Measurements from ENCODE around the gene TNFSF9. TPM values are rescaled to one million over a fixed set of nuclear protein-coding genes. Genes with fewer than 3 reads are reported as not detected.

The TNFSF9 gene, protein sequence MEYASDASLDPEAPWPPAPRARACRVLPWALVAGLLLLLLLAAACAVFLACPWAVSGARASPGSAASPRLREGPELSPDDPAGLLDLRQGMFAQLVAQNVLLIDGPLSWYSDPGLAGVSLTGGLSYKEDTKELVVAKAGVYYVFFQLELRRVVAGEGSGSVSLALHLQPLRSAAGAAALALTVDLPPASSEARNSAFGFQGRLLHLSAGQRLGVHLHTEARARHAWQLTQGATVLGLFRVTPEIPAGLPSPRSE
- 1.3 TPM for polyA plus RNA-seq (2013, experiment 1 of 2; ENCODE audit: insufficient read length)
- 1.4 TPM for polyA plus RNA-seq (2013, experiment 2 of 2; ENCODE audit: insufficient read length)

DNA sequence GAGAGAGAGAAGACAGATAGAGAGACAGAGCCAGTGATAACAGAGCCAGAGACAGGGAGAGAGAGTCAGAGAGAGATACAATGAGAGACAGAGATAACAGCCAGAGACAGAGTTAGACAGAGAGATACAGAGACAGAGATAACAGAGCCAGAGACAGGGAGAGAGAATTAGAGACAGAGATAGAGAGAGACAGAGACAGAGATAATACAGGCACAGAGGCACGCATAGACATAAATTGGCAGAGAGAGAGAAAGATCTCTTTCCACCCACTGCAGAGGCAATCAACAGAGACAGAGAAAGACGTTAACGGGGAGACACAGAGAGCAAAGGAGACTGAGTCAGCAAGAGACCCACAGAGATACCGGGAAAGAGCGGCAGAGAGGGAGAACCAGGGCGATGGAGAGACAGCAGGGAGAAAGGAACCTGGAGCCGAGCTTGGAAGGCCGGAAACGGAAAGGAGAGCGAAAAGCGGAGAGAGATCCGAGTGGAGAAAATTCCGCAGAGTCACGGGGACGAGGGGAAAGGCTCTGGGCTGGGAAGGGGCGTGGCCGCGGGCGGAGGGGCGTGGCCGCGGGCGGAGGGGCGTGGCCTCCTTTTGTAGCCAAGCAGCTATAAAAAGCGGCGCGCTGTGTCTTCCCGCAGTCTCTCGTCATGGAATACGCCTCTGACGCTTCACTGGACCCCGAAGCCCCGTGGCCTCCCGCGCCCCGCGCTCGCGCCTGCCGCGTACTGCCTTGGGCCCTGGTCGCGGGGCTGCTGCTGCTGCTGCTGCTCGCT lies at the start of gene TNFSF9:
TSS of gene TNFSF9 (plus strand) at position 641 of the 777 bp plus-strand sequence. CDS start at position 652, 11 bp downstream.
- DNase-seq = peak; percentile 87

DNA sequence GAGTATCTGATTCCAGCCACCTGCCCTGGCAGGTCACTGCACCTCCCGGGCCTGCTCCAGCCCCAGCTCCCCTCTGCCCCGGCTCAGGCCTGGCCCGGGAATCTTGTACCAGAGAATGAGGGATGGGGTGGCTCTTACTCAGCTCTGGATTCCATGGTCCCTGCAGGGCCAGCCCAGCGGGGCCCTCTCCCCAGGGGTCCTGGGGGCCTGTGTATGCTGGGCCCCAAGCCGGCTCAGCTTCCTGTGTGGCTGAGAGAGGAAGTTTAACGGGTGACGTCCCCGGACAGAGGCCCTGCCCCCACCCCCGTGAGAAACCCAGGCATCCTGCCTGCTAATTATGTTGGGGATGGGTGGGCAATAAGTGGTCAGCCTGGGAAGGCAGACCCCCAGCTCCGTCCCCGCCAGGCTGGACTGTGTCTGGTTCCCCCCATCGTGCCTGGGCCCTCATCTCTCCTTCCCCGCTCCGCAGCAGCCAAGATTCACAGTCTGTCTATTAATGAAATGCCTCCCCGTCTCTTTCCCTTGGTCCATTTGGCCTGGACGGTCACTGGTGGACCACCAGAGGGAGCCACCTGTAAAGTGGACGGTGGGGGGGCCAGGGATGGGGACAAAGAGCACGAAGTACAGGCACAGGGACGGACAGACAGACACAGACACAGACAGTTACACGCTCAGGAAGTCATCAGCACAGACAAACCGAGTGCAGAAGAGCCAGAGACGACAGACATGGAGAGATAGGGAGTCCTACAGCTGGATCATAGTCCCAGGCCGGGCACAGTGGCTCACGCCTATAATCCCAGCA lies 49.1 kb upstream of the TNFSF9 start, which contains the start of gene DENND1C:
TSS of gene DENND1C (minus strand) at position 247 of the 802 bp plus-strand sequence. CDS start at position 155, 92 bp downstream.
- DNase-seq = no peak

DNA sequence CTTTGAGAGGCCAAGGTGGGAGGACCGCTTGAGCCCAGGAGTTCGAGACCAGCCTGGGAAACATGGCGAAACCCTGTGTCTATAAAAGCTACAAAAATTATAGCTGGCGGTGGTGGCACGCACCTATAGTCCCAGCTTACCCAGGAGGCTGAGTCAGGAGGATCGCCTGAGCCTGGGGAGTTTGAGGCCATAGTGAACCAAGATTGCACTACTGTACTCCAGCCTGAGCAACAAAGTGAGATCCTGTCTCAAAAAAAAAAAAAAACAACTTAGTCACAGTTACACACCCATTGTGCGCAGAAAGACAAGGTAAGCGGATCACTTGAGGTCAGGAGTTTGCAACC lies 48.5 kb upstream of the TNFSF9 start:
- DNase-seq = no peak

DNA sequence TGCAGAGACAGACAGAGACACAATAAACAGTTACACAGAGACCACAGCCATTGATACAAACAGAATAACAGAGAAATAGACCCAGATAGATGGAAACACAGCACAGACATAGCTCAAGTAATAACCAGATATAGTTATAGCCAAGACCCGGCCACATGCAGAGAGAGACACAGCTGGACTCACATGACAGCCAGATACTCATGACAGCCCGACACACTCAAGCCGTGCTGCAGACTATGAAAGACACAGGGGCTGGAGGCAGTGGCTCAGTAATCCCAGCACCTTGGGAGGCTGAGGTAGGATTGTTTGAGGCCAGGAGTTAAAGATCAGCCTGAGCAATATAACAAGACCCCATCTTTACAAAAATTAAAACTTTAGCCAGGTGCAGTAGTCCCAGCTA lies 47.6 kb upstream of the TNFSF9 start:
- no peak for DNase-seq

DNA sequence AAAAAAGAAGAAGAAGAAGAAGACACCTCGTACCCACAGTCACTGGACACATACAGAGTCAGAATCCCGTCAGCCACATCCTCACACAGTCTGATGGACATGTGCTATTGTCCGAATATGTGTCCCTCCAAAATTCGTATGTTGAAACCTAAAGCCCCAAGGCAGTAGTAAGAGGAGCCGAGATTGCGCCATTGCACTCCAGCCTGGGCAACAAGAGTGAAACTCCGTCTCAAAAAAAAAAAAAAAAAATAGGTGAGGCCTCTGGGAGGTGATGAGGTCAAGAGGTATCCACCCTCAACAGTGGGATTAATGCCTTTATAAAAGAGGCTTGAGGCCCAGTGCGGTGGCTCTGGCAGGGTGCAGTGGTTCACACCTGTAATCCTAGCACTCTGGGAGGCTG lies 46.6 kb upstream of the TNFSF9 start:
- no peak for DNase-seq

DNA sequence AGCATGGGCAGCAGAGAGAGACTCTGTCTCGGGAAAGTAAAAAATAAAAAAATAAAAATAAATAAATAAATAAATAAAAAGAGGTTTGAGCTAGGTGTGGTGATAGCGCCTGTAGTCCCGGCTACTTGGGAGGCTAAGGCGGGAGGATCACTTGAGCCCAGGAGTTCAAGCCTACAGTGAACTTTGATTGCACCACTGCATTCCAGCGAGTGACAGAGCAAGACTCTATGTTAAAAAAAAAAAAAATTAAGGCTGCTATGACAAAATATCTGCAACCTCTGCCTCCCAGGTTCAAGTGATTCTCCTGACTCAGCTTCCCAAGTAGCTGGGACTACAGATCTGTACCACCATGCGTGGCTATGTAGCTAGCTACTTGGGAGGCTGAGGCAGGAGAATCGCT lies 46.0 kb upstream of the TNFSF9 start:
- no peak for DNase-seq

DNA sequence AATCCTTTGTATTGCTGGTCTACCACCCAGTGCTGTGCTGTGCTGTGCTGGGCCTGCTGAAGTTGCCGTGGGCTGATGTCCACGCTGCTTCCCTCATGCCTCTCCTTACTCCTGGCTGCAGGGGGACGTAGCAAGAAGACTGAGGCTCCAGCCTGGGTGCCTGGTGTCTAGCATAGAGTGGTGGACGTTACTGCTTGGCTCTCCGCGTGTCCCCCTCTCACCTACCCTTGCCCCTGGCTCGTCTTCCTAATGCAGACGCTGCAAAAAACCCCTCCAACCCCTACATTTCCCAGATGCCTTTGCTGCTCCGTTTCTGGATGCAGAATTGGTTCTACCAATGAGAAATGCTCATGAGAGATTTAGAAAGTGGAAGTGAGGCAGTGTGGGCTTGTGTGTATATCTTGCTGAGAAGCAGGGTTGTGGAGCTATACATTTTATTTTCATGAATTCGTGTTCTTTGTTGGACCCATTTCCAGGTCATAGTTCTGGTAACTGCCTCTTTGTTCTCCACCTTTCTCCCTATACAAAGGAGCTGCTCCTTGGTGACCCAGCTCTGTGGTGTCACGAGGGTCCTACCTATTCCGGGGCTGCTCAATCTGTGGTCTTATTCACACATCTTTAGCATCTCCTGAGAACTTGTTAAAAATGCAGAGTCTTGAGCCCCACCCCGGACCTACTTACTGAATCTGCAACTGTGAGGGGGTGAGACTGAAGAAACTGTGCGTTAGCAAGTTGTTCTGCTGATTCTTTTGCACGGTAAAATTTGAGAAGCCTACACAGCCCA lies 41.4 kb upstream of the TNFSF9 start:
- no peak for DNase-seq

DNA sequence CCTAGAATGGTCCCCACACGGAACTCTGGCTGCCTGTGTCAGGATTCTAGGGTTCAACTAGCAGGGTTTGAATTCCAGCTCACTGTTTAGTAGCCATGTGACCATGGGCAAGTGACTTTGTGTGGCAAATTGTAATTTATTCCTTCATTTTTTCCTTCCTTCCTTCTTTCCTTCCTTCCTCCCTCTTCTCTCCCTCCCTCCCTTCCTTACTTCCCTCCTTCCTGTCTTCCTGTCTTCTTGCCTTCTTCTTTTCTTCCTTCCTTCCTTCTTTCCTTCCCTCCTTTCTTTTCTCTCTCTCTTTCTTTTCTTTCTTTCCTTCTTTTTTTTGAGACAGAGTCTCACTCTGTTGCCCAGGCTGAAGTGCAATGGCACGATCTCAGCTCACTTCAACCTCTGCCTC lies 40.7 kb upstream of the TNFSF9 start:
- DNase-seq = no peak

DNA sequence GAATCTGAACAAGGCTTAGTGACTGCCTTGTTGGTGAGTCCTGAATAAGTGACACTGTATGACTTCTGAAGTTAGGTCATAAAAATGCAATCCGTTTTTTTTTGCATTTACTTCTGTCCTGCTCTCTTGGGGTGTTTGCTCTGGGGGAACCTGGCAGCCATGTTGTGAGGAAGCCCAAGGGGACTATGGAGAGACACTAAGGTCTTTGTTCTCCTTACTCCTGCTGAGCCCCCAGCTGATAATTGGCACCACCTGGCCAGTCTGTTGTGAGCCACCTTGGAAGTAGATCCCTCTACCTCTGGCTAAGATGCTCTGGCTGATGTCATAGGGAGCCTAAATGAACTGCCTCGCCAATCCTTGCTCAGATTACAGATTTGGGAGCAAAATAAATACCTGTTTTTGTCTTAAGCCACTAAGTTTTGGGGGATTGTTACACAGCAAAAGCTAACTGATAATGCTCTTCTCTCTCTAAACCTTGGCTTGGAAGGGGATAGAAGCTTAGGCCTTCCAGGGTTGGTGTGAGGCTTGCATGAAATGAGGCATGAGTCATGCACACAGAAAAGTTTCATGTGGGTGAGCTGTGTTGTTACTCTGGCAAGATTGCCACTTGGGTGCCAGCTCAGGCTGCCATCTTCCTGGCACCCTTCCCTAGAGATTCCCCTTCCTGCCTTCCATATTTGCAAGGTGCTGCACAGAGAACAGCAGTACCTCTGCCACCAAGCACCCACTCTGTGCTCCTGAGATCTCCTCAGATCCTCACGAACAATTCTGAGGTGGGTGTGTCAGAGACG lies 38.8 kb upstream of the TNFSF9 start:
- DNase-seq = no peak

DNA sequence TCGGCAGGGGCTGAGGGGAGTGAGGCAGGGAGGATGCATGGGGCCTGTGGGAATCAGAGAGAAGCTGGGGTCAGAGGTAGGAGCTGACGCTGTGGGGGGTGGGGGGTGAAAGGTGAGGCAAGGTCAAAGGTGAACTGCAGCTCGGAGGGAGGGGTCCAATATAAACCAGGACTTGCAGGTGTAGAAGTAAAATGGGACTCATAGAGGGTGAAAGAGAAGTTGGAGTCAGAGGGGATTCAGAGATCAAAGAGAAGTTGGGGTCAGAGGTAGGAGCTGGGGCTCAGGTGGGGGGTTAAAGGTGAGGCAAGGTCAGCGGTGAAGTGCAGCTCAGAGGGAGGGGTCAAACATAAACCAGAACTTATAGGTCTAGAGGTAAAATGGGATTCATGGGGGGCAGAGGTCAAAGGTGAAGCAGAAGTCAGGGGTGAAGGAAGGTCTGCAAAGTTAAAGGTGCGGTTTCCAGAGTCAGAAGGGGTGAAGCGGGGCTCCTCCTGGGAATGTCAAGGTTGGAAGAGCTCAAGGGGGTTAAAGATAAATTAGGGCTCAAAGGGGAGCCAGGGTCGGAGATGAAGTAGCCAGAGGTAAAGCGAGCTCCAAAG lies 36.3 kb upstream of the TNFSF9 start:
- DNase-seq = no peak

DNA sequence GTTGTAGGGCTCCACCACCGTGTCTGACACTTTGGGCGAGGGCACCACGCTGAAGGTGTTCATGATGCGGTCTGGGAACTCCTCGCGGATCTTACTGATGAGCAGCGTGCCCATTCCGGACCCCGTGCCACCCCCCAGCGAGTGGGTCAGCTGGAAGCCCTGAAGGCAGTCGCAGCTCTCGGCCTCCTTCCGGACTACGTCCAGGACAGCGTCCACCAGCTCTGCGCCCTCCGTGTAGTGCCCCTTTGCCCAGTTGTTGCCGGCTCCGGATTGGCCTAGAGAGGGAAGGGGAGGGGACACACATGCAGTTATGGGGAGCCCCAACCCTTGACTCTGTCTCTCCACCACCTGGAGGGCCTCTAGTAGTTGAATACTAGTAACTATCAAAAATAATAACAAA lies 34.9 kb upstream of the TNFSF9 start:
- no peak for DNase-seq

DNA sequence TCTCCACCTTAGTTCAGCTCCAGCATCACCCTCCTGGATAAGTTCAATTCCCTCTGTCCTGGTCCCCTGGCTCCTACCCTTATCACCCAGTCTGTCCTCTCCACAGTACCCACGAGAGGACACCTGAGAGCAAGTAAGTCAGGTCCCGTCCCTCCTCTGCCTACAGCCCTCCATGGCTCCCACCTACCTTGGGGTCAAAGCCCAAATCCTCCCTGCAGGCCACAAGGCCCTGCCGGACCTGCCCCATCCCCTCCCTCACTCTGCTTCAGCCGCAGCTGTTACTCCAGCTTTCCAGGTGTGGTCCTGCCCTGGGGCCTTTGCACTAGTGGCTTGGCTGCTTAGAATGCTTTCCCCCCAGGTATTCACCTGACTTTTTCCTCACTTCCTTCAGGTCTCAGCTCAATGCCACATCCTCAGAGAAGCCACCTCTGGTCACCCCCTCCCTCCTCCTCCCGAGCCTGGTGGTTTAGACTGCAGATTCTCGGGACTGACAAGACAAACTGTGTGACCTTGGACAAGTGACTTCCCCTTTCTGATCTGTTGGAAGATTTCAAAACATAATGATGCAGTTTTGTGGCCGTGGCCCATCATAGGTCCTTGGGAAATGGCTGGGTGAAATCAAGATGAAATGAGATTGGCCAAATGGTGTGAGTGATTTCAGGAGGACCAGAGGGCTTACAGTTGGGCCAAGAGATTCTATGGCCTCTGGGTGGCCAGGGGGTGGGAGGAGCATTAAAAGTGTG lies 32.4 kb upstream of the TNFSF9 start:
- no peak for DNase-seq

DNA sequence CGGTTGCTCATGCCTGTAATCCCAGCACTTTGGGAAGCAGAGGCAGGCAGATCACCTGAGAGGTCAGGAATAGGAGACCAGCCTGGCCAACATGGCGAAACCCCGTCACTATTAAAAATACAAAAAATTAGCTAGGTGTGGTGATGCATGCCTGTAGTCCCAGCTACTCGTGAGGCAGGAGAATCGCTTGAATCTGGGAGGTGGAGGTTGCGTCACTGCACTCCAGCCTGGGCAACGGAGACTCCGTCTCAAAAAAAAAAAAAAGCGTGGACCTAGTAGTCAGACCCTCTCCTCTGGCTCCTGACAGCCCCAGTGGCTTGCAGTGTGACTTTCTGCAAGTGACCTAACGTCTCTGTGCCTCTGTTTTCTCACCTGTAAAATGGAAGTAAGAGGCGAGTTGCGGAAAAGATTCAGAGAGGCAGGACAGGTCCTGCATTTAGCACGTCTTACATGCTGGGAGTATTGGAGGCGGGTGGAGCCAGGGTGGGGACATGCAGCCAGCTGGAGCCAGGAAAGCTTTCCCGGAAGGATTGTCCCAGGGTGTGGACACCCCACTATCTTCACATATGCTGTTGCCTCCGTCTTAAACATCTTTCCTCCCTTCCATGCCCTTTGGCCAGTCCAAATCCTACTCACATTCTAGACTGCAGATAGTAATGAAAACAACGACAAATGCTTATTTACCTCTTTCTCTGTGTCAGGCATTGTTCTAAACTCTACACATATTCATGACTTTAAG lies 31.6 kb upstream of the TNFSF9 start:
- no peak for DNase-seq

DNA sequence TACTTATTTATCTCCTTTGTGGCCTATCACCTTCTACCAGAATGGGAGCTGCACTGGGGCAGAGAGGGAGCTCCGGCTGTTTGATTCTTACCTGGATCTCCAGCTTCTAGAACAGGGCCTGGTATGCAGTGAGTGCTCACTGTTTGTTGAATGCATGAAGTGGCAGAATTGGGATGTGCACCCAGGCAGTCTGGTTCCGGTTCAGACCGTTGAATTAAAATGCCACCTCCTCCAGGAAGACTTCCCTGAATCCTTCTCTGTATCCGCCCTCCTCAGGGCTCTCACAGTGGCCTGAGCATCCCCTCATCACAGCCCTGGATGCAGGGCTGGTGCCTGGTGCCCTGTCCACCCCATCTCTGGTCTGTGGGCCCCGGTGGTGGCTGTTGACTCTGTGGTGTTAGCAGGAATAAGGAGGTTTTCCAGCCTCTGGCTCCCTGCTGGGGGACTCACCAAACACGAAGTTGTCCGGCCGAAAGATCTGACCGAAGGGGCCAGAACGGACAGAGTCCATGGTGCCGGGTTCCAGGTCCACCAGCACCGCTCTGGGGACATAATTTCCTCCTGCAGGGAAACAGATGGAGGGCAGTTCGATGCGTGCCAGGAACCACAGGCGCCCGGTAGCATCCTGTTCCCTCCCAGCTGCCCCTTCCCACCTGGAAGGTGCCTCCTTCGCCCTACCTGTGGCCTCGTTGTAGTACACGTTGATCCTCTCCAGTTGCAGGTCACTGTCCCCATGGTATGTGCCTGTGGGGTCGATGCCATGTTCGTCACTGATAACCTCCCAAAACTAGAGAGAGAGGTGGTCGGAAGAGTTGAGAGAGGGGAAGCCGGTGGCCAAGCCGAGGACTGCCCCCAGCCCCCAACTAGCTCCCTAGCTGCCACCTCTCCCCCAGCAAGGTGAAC lies 29.7 kb upstream of the TNFSF9 start:
- DNase-seq = no peak

DNA sequence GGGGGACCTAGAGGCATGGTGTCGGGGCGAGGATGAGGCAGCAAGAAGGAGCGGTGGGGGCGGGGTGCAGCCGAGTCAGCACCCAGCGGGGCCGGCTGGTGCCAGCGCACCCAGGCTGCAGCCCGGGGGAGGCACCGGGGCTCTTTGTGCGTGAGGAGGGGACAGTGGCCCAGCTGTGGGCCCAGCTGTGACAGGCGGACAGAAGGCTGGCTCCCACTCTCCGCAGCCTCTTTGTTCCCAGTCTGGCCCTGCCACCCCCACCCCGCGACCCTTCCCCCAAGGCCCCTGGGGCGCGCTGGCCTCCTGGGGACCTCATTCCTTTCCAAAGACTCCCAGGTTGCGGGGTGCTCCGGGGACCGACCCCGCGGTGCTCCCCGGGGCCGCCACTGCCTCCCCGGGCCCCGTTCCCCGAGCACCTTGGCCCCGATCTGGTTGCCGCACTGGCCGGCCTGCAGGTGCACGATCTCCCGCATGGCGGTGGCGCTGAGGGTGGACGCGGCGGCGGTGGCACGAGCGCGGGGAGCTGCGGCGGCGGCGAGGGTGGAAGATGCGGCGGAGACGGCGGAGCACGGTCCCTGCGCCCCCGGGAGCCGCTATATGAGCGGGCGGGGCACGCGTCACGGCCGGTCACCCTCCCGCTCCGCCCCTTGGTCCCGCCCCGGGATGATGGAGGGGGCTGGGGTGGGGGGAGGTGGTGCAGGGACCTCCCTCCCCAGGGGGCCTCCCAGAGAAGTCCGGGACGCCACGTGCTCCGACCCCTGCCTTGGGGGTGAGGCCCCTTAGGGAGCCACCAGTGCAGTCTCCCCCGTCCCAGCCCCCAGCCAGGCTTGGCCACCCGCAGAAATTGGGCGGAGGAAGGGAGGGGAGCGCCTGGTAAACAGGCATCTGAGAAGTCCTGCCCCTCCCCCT lies 28.8 kb upstream of the TNFSF9 start, which contains the start of gene TUBB4A:
TSS of gene TUBB4A (minus strand) at position 570 of the 909 bp plus-strand sequence. CDS start at position 473, 97 bp downstream.
- no peak for DNase-seq

DNA sequence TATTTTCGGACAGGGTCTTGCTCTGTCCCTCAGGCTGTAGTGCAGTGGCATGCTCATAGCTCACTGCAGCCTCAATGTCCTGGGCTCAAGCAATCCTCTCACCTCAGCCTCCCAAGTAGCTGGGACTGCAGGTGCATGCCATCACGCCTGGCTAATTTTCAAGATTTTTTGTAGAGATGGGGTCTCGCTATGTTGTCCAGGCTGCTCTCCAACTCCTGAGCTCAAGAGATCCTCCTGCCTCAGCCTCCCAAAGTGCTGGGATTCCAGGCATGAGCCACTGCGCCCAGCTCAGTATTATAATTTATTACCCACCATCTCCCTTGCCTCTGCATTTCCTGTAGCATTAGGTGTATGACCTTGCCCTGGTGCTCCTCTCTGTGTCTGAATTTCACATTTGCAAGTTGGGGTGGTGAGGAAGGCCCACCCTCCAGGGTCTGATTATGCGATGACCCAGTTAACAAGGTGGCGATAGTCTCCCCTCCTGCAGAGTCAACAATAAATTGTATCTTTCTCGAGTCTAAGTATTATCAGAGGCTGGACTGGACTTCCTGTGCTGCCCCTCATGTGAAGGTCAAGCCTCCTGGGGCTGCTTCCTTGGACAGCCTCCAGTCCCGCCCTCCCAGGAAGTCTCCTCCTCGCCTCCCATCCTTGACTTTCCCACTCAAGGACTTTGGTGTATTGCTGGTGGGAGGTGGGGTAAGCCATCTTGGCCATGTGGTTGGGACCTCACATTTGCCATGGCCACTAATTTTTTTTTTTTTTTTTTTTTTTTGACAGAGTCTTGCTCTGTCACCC lies 27.2 kb upstream of the TNFSF9 start:
- DNase-seq = no peak
